NT2/D1 (cell line): ENCODE results near the gene ANXA9.

Experiments
- SUZ12 ChIP-seq: IDR thresholded peaks from 2 replicates; pipeline ENCODE4 v1.6.1; 2011; ENCODE audit not compliant: insufficient read length, insufficient read depth; ENCODE audit errors: extremely low read depth
- YY1 ChIP-seq: IDR thresholded peaks from 2 replicates; pipeline ENCODE4 v1.6.1; 2011; ENCODE audit not compliant: insufficient read length, insufficient read depth
- ZNF274 ChIP-seq: IDR thresholded peaks from 2 replicates; pipeline ENCODE4 v1.6.1; 2011; ENCODE audit warnings: mild to moderate bottlenecking, low read depth, low read length

DNA sequence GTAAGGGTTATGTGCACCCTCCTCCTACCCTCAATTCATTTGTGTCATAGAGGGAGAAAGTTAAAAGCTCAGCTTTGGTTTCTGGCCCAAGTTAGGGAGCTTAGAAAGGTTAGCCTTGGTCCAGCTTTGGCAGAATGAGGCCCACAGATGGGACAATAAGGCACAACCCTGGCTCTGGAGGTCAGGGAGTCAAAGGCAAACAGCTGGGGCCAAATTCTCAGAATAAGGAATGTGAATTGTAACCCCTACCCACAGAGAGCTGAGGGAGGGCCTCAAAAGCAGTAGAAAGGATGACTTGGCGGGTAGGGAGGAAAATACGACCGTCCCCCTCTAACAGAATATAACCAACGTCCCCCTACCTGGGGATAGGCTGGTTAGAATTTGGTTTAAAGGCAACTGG lies 16.5 kb upstream of the ANXA9 start:
- TF ChIP-seq SUZ12 (no peak), YY1 (no peak), ZNF274 (no peak)
